ENCODE measurements around the gene MINDY3.

GRCh38 chr10:15857107-15857575 lies 3.2 kb downstream of the MINDY3 start:
- TF ChIP-seq REST (IDR thresholded peaks at IDR 0.05; ENCODE audit: insufficient read depth in 1 of 2, low read depth in 2 of 2, low read length in 2 of 2) (no peak), POLR2AphosphoS5 (IDR thresholded peaks at IDR 0.05; ENCODE audit: low read depth, low read length) (no peak), TAF1 (IDR thresholded peaks at IDR 0.05; ENCODE audit: borderline replicate concordance, insufficient read depth, low read length) (no peak), SIN3A (IDR thresholded peaks at IDR 0.05; ENCODE audit: borderline replicate concordance, insufficient read depth, low read length) (no peak)

Data from PFSK-1 (cell line).